ENCODE data around the gene KAZN.

DNA sequence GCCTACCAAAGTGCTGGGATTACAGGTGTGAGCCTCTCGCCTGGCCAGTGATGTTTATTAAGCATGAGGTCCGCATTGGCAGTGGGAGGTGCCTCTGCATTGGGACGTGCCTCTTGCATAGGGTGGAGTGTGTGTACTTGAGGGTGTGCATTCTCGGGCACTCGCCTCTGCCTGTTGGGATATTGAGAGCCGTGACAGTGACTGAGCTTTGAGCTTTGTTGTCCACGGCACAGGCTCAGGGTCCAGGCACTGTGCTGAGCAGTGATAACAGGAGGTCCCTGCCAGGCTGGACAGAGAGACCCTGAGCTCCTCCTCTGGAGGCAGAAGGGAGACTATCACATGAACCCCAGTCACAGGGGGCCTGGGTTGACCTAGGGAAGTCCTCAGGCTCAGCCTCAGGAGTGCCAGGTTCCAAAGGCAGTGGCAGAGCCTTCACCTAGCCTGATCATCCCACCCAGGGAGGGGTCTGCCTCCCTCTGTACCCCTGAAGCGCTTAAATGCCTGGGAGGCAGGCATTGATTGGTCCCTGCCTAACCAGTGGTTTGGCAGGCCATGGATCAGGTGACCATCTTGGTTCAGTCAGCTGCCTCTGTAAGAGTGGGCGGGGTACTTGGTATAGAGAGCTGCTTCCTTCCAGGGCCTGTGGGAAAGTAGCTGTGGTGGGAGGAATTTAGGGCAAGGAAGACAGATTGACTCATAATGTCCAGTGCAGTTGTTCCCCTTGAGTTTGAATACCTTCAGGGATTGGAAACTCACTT lies 341.2 kb downstream of the KAZN start:
- TF ChIP-seq, protein P1, sequence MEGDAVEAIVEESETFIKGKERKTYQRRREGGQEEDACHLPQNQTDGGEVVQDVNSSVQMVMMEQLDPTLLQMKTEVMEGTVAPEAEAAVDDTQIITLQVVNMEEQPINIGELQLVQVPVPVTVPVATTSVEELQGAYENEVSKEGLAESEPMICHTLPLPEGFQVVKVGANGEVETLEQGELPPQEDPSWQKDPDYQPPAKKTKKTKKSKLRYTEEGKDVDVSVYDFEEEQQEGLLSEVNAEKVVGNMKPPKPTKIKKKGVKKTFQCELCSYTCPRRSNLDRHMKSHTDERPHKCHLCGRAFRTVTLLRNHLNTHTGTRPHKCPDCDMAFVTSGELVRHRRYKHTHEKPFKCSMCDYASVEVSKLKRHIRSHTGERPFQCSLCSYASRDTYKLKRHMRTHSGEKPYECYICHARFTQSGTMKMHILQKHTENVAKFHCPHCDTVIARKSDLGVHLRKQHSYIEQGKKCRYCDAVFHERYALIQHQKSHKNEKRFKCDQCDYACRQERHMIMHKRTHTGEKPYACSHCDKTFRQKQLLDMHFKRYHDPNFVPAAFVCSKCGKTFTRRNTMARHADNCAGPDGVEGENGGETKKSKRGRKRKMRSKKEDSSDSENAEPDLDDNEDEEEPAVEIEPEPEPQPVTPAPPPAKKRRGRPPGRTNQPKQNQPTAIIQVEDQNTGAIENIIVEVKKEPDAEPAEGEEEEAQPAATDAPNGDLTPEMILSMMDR (IDR thresholded peaks at IDR 0.05; ENCODE audit: control extremely low read depth in 1 of 3, insufficient read depth in 1 of 3, low read depth in 1 of 3, low read length in 3 of 3), result no peak
- TF ChIP-seq ASH2L (IDR thresholded peaks at IDR 0.05; ENCODE audit: low read length), result no peak
- TF ChIP-seq SRF (IDR thresholded peaks at IDR 0.05; ENCODE audit: low read depth, low read length), result no peak
- no peak for TF ChIP-seq KDM5A (IDR thresholded peaks at IDR 0.05; ENCODE audit: low read length)
- no peak for TF ChIP-seq ZNF274 (IDR thresholded peaks at IDR 0.05; ENCODE audit: borderline replicate concordance, extremely low read depth, low read length)
- TF ChIP-seq FOSL1 (IDR thresholded peaks at IDR 0.05; ENCODE audit: insufficient read depth, low read depth, low read length), result no peak
- no peak for TF ChIP-seq TBP (IDR thresholded peaks at IDR 0.05; ENCODE audit: low read depth, low read length)
- TF ChIP-seq RFX5 (IDR thresholded peaks at IDR 0.05; ENCODE audit: borderline replicate concordance, low read depth, low read length), result no peak
- TF ChIP-seq EZH2 (IDR thresholded peaks at IDR 0.05; ENCODE audit: low read depth, low read length, severe bottlenecking), result no peak
- TF ChIP-seq NRF1 (IDR thresholded peaks at IDR 0.05; ENCODE audit: low read depth, low read length), result no peak
